ENCODE measurements around the gene PLEK. TPM values are rescaled to one million over a fixed set of nuclear protein-coding genes. Genes with fewer than 3 reads are reported as not detected.

The PLEK gene
- total RNA-seq, 4 donors from 2014 or later: 3.4 to 12.0 (median 7.9) TPM

- no peak for TF ChIP-seq POLR2A (IDR thresholded peaks at IDR 0.05)
- no peak for TF ChIP-seq CTCF (IDR thresholded peaks at IDR 0.05)
- Histone ChIP-seq H3K9me3 (no peaks in the 10 kb centered on the region), H3K27ac (no peak overlapping the region), H3K27me3 (no peaks in the 10 kb centered on the region), H3K4me1 (no peaks in the 10 kb centered on the region), H3K4me3 (replicated peaks in 1 of 3) (no peak overlapping the region), H3K36me3 (no peaks in the 10 kb centered on the region)
- DNase-seq: peak in 1 of 2 donors; percentile 4
- intact Hi-C loops (cut with DNase I): no loop called here
- WGBS, 2 donors: 36 to 57% methylated on average over 18 of the region's 19 CpGs
Observed at GRCh38 chr2:68404893-68405799, 40.1 kb downstream of the PLEK start.

- H3K9me3 ChIP-seq: no peaks in the 10 kb centered on the region
- H3K4me1 ChIP-seq: no peaks in the 10 kb centered on the region
- H3K27ac ChIP-seq: no peak overlapping the region
- H3K36me3 ChIP-seq: no peaks in the 10 kb centered on the region
- H3K27me3 ChIP-seq: no peaks in the 10 kb centered on the region
- intact Hi-C loops (cut with DNase I): no loop called here
- WGBS, 2 donors: 73 to 82% methylated on average over 4 of the region's 4 CpGs
- no peak for TF ChIP-seq CTCF (IDR thresholded peaks at IDR 0.05)
- no peak for TF ChIP-seq POLR2A (IDR thresholded peaks at IDR 0.05)
- no peak overlapping the region for H3K4me3 ChIP-seq (replicated peaks in 1 of 3)
- no peak for DNase-seq
Observed at GRCh38 chr2:68411397-68412126, 46.5 kb downstream of the PLEK start.

GRCh38 chr2:68412127-68412819 lies 47.2 kb downstream of the PLEK start:
- 50 to 63% methylated on average over 4 of the region's 4 CpGs for WGBS, 2 donors
- no peaks in the 10 kb centered on the region for H3K9me3 ChIP-seq
- no peaks in the 10 kb centered on the region for H3K36me3 ChIP-seq
- no peak for DNase-seq
- H3K4me3 ChIP-seq (replicated peaks in 1 of 3): no peak overlapping the region
- no peak overlapping the region for H3K27ac ChIP-seq
- H3K27me3 ChIP-seq: no peaks in the 10 kb centered on the region
- intact Hi-C loops (cut with DNase I): no loop called here
- no peak for TF ChIP-seq CTCF (IDR thresholded peaks at IDR 0.05)
- TF ChIP-seq POLR2A (IDR thresholded peaks at IDR 0.05): no peak
- H3K4me1 ChIP-seq: no peaks in the 10 kb centered on the region

- no peak overlapping the region for H3K27ac ChIP-seq
- no peaks in the 10 kb centered on the region for H3K4me1 ChIP-seq
- no peaks in the 10 kb centered on the region for H3K27me3 ChIP-seq
- 93 to 98% methylated on average over 2 of the region's 2 CpGs for WGBS, 2 donors
- TF ChIP-seq CTCF (IDR thresholded peaks at IDR 0.05) (no peak), POLR2A (IDR thresholded peaks at IDR 0.05) (no peak)
- H3K36me3 ChIP-seq: no peaks in the 10 kb centered on the region
- intact Hi-C loops (cut with DNase I): no loop called here
- H3K4me3 ChIP-seq (replicated peaks in 1 of 3): no peak overlapping the region
- no peak for DNase-seq
- no peaks in the 10 kb centered on the region for H3K9me3 ChIP-seq
Observed at GRCh38 chr2:68413466-68413865, 48.4 kb downstream of the PLEK start.
